ENCODE measurements around the gene XPO1.

XPO1 gene

DNA sequence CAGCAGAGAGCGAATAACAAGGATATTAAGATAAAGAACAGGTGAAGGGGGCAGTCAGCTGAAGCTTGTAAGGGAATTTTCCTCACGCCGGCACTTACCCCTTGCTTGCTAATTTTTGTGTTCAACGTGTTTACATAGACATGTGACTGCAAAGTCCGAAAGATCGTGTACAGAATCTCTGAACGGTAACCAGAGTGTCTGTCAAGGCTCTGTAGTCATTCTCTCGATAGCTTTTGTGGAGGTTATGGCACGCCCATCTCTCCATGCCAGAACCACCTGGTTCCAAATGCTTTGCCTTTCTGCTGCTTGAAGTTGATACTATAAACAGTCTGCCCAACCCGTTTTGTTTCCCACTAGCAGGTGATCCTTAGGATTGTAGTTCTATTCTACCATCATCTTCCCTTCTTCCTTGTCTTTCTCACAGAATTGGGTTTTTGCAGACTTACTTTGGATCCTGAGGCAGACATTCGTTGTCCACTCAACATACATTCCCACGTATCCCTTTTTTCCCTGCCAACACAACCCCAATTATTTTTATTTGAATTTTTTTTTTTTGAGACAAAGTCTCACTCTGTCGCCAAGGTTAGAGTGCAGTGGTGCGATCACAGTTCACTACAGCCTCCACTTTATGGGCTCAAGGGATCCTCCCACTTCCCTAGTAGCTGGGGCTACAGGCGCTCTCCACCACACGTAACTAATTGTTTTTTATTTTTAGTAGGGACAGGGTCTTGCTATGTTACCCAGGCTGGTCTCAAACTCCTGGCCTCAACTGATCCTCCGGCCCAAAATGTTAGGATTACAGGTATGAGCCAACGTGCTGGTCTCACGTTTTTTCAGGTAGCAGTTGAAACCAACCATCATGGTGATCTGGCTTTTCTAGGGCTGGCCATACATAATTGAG, 66.0 kb downstream of the XPO1 start:
- WGBS, 2 donors (ENCODE audit: extremely low coverage in 2 of 2, insufficient read length in 2 of 2, insufficient replicate concordance in 1 of 2), result no CpG with 5 or more reads among the region's 19 CpGs

DNA sequence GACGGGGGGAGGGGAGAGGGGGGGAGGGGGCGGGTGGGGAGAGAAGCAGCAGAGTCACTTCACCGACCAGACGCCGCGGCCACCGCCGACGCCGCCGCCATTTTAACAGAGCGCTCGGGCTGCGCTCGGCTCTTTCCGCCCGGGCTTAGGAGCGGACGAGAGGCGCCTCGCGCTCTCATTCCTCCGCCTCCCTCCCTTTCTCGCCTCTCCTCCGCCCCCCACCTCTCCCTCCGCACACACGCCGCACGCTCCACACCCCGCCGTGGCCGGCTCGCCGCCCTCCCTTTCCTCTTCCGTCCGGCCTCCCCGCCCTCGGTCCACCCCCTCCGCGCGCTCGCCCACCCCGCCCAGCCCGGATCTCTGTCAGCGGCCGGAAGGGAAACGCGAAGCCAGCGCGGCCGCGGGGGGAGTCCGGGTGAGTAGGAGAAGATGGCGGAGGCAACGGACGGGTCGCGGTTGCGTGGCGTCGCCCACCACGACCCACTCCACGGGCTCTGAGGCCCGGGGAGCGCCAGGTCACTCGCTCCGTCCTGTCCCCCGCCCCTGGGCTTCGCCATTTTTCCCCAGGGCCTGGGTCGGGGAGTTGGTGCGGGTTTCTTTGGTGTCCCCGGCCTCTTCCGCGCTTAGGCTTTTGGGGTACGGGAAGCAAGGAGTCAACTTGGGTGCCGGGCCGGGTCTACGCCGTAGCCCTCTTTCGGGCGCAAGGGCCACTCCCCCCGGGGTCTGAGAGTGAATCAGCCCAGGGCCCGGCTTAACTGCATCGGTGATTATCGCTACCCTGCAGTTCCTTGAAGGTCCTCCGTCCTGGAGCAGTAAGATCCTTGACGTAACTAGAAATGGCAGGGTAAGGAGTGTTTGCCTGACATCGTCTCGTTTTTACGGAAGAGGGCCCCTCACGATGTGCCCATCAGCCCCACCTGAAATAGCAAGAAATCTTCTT, 66.9 kb downstream of the XPO1 start, which contains the start of gene USP34:
TSS of gene USP34 (minus strand) at position 123 of the 940 bp plus-strand sequence. CDS start 395 bp downstream, outside the sequence.
- peak within 1 kb of the TSS; percentile 89 for H2BK15ac ChIP-seq (ENCODE audit: low read length)
- no CpG with 5 or more reads among the region's 91 CpGs for WGBS, 2 donors (ENCODE audit: extremely low coverage in 2 of 2, insufficient read length in 2 of 2, insufficient replicate concordance in 1 of 2)
- peak within 1 kb of the TSS; percentile 98 for H2BK5ac ChIP-seq (ENCODE audit: low read length)
- H2AK5ac ChIP-seq (ENCODE audit: low read depth, low read length), result peak within 1 kb of the TSS; percentile 63
- H3K14ac ChIP-seq (ENCODE audit: low read length), result no peak within 1 kb of the TSS
- no peak within 1 kb of the TSS for H3K4ac ChIP-seq (ENCODE audit: low read length)
- no peak within 1 kb of the TSS for H2BK120ac ChIP-seq (ENCODE audit: low read depth, low read length)
- no peak within 1 kb of the TSS for H4K91ac ChIP-seq (ENCODE audit: low read depth, low read length, poor library complexity)
- peak within 1 kb of the TSS; percentile 30 for H2BK12ac ChIP-seq (ENCODE audit: low read length)
- no peaks in the 10 kb centered on the region for H3K79me1 ChIP-seq (ENCODE audit: low read depth, low read length)
- H3K9ac ChIP-seq (ENCODE audit: low read depth, low read length, poor library complexity), result peak within 1 kb of the TSS; percentile 92
- peak within 1 kb of the TSS; percentile 87 to 97 for H3K4me3 ChIP-seq (ENCODE audit: low read length in 2 of 2)
- no peak within 1 kb of the TSS for H4K8ac ChIP-seq (ENCODE audit: low read depth, low read length)
- peak; percentile 90 for DNase-seq (ENCODE audit: low spot score)
- peaks cover 0 to 30% of the 10 kb centered on the region in 2 donors for H3K36me3 ChIP-seq (replicated peaks in 1 of 2; ENCODE audit: control insufficient read depth in 2 of 2, insufficient read depth in 2 of 2, low read length in 2 of 2)
- peaks cover 0 to 2% of the 10 kb centered on the region in 2 donors for H3K9me3 ChIP-seq (replicated peaks in 1 of 2; ENCODE audit: control insufficient read depth in 2 of 2, insufficient read depth in 1 of 2, low read depth in 1 of 2, low read length in 2 of 2)
- peaks cover 0 to 1% of the 10 kb centered on the region in 2 donors for H3K4me1 ChIP-seq (ENCODE audit: control insufficient read depth in 2 of 2, insufficient read depth in 1 of 2, low read depth in 1 of 2, low read length in 2 of 2)
- peak within 1 kb of the TSS; percentile 75 for H3K4me2 ChIP-seq (ENCODE audit: insufficient read depth, low read length, poor library complexity, severe bottlenecking)
- H2AFZ ChIP-seq (ENCODE audit: low read length), result peak within 1 kb of the TSS; percentile 98
- H3K27ac ChIP-seq (replicated peaks; ENCODE audit: low read length), result peak within 1 kb of the TSS; percentile 99
- peak within 1 kb of the TSS; percentile 98 for H3K23ac ChIP-seq (ENCODE audit: low read depth, low read length, poor library complexity)
- no peaks in the 10 kb centered on the region for H3K27me3 ChIP-seq (ENCODE audit: control insufficient read depth in 3 of 3, insufficient read depth in 3 of 3, low read depth in 1 of 3, low read length in 3 of 3)
- H3K18ac ChIP-seq (ENCODE audit: low read length), result peak within 1 kb of the TSS; percentile 99

More for the DNA sequence above, 66.0 kb downstream of the XPO1 start:
- no peak overlapping the region for H4K8ac ChIP-seq (ENCODE audit: low read depth, low read length)
- peaks cover under 1 to 33% of the 10 kb centered on the region in 2 donors for H3K36me3 ChIP-seq (replicated peaks in 1 of 2; ENCODE audit: control insufficient read depth in 2 of 2, insufficient read depth in 2 of 2, low read length in 2 of 2)
- peak overlapping the region; percentile 98 for H2AFZ ChIP-seq (ENCODE audit: low read length)
- H3K4me2 ChIP-seq (ENCODE audit: insufficient read depth, low read length, poor library complexity, severe bottlenecking), result peak overlapping the region; percentile 75
- H3K9me3 ChIP-seq (replicated peaks in 1 of 2; ENCODE audit: control insufficient read depth in 2 of 2, insufficient read depth in 1 of 2, low read depth in 1 of 2, low read length in 2 of 2), result peaks cover 0 to 2% of the 10 kb centered on the region in 2 donors
- no peak overlapping the region for H3K4ac ChIP-seq (ENCODE audit: low read length)
- H3K9ac ChIP-seq (ENCODE audit: low read depth, low read length, poor library complexity), result no peak overlapping the region
- peak overlapping the region; percentile 99 for H3K27ac ChIP-seq (replicated peaks; ENCODE audit: low read length)
- no peak overlapping the region for H2BK12ac ChIP-seq (ENCODE audit: low read length)
- H3K4me3 ChIP-seq (ENCODE audit: low read length in 2 of 2), result peak overlapping the region; percentile 87 to 90
- H3K79me1 ChIP-seq (ENCODE audit: low read depth, low read length), result no peaks in the 10 kb centered on the region
- peak overlapping the region; percentile 98 for H2BK5ac ChIP-seq (ENCODE audit: low read length)
- no peak overlapping the region for H2BK15ac ChIP-seq (ENCODE audit: low read length)
- no peak overlapping the region for H4K91ac ChIP-seq (ENCODE audit: low read depth, low read length, poor library complexity)
- H3K18ac ChIP-seq (ENCODE audit: low read length), result peak overlapping the region; percentile 99
- H3K23ac ChIP-seq (ENCODE audit: low read depth, low read length, poor library complexity), result no peak overlapping the region
- DNase-seq (ENCODE audit: low spot score), result no peak
- H2BK120ac ChIP-seq (ENCODE audit: low read depth, low read length), result no peak overlapping the region
- no peak overlapping the region for H2AK5ac ChIP-seq (ENCODE audit: low read depth, low read length)
- no peaks in the 10 kb centered on the region for H3K27me3 ChIP-seq (ENCODE audit: control insufficient read depth in 3 of 3, insufficient read depth in 3 of 3, low read depth in 1 of 3, low read length in 3 of 3)
- H3K4me1 ChIP-seq (ENCODE audit: control insufficient read depth in 2 of 2, insufficient read depth in 1 of 2, low read depth in 1 of 2, low read length in 2 of 2), result peaks cover 0 to 1% of the 10 kb centered on the region in 2 donors
- no peak overlapping the region for H3K14ac ChIP-seq (ENCODE audit: low read length)

DNA sequence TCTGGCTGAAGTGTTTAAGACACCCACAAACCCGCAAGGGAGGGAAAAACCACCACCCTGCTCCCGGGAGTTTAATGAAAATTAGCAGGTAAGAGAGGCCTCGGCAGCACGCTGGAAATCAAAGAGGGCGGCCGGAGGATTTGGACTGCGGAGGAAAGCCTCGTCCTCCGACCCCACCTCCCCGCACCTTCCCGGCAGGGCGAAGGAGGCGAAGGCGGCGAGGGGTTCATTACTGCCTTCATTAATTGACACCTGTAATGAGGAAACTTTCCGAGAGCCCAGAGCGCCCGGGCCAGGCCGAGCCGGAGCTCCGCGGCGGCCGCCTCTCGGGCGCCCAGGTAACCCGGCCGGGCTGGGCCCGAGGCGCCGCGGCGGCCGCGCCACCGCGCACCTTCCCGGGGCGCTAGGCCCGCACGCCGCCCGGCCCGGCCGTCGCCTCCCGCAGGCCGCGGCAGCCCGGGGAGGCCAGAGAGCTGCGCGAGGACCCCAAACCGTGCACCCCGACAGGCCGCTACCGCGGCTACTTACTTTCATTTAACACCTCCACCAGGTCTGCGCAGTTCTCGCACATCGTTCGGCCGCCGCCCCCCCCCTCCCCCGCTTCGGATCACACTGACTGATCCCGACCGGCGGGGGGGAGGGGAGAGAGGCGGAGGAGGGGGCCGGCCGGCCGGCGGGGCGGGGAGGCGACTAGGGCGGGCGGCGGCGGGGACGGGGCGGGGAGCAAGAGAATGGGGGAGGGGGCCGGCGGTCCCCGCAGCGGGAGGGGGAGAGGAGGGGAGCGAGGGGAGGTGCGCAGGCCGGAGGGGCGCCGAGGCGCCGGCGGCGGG, 67.8 kb downstream of the XPO1 start:
- H2BK120ac ChIP-seq (ENCODE audit: low read depth, low read length), result no peak overlapping the region
- peak overlapping the region; percentile 97 for H3K18ac ChIP-seq (ENCODE audit: low read length)
- no peaks in the 10 kb centered on the region for H3K9me3 ChIP-seq (replicated peaks in 1 of 2; ENCODE audit: control insufficient read depth in 2 of 2, insufficient read depth in 1 of 2, low read depth in 1 of 2, low read length in 2 of 2)
- no peak overlapping the region for H2BK12ac ChIP-seq (ENCODE audit: low read length)
- no peak overlapping the region for H4K91ac ChIP-seq (ENCODE audit: low read depth, low read length, poor library complexity)
- H3K79me1 ChIP-seq (ENCODE audit: low read depth, low read length), result no peaks in the 10 kb centered on the region
- peak overlapping the region; percentile 92 for H2AFZ ChIP-seq (ENCODE audit: low read length)
- H3K14ac ChIP-seq (ENCODE audit: low read length), result no peak overlapping the region
- peak; percentile 87 for DNase-seq (ENCODE audit: low spot score)
- peaks cover 0 to 1% of the 10 kb centered on the region in 2 donors for H3K4me1 ChIP-seq (ENCODE audit: control insufficient read depth in 2 of 2, insufficient read depth in 1 of 2, low read depth in 1 of 2, low read length in 2 of 2)
- peak overlapping the region; percentile 57 for H3K4me2 ChIP-seq (ENCODE audit: insufficient read depth, low read length, poor library complexity, severe bottlenecking)
- H2BK15ac ChIP-seq (ENCODE audit: low read length), result peak overlapping the region; percentile 75
- peak overlapping the region; percentile 85 for H3K23ac ChIP-seq (ENCODE audit: low read depth, low read length, poor library complexity)
- no peak overlapping the region for H3K4ac ChIP-seq (ENCODE audit: low read length)
- H3K9ac ChIP-seq (ENCODE audit: low read depth, low read length, poor library complexity), result peak overlapping the region; percentile 86
- H2BK5ac ChIP-seq (ENCODE audit: low read length), result peak overlapping the region; percentile 98
- H3K27ac ChIP-seq (replicated peaks; ENCODE audit: low read length), result peak overlapping the region; percentile 99
- H2AK5ac ChIP-seq (ENCODE audit: low read depth, low read length), result peak overlapping the region; percentile 63
- no peaks in the 10 kb centered on the region for H3K27me3 ChIP-seq (ENCODE audit: control insufficient read depth in 3 of 3, insufficient read depth in 3 of 3, low read depth in 1 of 3, low read length in 3 of 3)
- H3K36me3 ChIP-seq (replicated peaks in 1 of 2; ENCODE audit: control insufficient read depth in 2 of 2, insufficient read depth in 2 of 2, low read length in 2 of 2), result peaks cover 0 to 30% of the 10 kb centered on the region in 2 donors
- no CpG with 5 or more reads among the region's 94 CpGs for WGBS, 2 donors (ENCODE audit: extremely low coverage in 2 of 2, insufficient read length in 2 of 2, insufficient replicate concordance in 1 of 2)
- peak overlapping the region; percentile 87 to 97 for H3K4me3 ChIP-seq (ENCODE audit: low read length in 2 of 2)
- no peak overlapping the region for H4K8ac ChIP-seq (ENCODE audit: low read depth, low read length)
